HepG2 (cell line): Measurements from ENCODE around the gene SPHK2. TPM values are rescaled to one million over a fixed set of nuclear protein-coding genes. Genes with fewer than 3 reads are reported as not detected.
A peak's percentile ranks its signal among the peaks of the same experiment; 100 is the strongest.

ENCODE experiments used
- BCL6 ChIP-seq: IDR thresholded peaks from 2 replicates; pipeline ENCODE4 v1.6.1; 2016; ENCODE audit warnings: missing genetic modification reagents, missing compliant biosample characterization
- NR2C2 ChIP-seq: sonication (generic); formaldehyde crosslinking; IDR thresholded peaks from 2 replicates; pipeline ENCODE4 v1.4.0; 2020; ENCODE audit warnings: missing genetic modification reagents, mild to moderate bottlenecking, moderate library complexity, borderline replicate concordance
- SCMH1 ChIP-seq: sonication (generic); formaldehyde crosslinking; IDR thresholded peaks from 2 replicates; pipeline ENCODE4 v1.9.0; 2021; ENCODE audit warnings: missing genetic modification reagents, mild to moderate bottlenecking, borderline replicate concordance
- TEAD3 ChIP-seq: optimal IDR thresholded peaks from 2 replicates; pipeline ENCODE3; 2016; ENCODE audit warnings: borderline replicate concordance
- ZIK1 ChIP-seq: sonication (generic); formaldehyde crosslinking; IDR thresholded peaks from 2 replicates; pipeline ENCODE4 v1.5.0; 2020; ENCODE audit warnings: mild to moderate bottlenecking, low read depth, missing genetic modification reagents, borderline replicate concordance
- ZNF138 ChIP-seq: sonication (generic); formaldehyde crosslinking; IDR thresholded peaks from 2 replicates; pipeline ENCODE4 v1.5.0; 2020; ENCODE audit warnings: mild to moderate bottlenecking, low read depth, missing genetic modification reagents
- ZNF292 ChIP-seq: sonication (generic); formaldehyde crosslinking; IDR thresholded peaks from 2 replicates; pipeline ENCODE4 v1.8.1; 2022; ENCODE audit warnings: mild to moderate bottlenecking, low read depth, missing genetic modification reagents, borderline replicate concordance
- ZNF460 ChIP-seq: sonication (generic); formaldehyde crosslinking; IDR thresholded peaks from 2 replicates; pipeline ENCODE4 v1.5.1; 2020; ENCODE audit warnings: missing genetic modification reagents, mild to moderate bottlenecking, borderline replicate concordance
- ZNF720 ChIP-seq: sonication (generic); formaldehyde crosslinking; IDR thresholded peaks from 2 replicates; pipeline ENCODE4 v1.4.0; 2020; ENCODE audit warnings: missing genetic modification reagents
- ZNF782 ChIP-seq: sonication (generic); formaldehyde crosslinking; IDR thresholded peaks from 2 replicates; pipeline ENCODE4 v1.4.0; 2020; ENCODE audit warnings: missing genetic modification reagents, mild to moderate bottlenecking, borderline replicate concordance
- polyA plus RNA-seq, 8 experiments: library from polyadenylated mRNA; depleted of rRNA in 3 of 8; stranded (reverse) in 7 of 8; unstranded in 1 of 8; fragments of >200 nt; fragmentation: Illumina TruSeq in 4 of 8; extraction: Trizol in 4 of 8; gene quantifications; 2 replicates each; pipeline versions ENCODE4 v1.2.1 to v1.2.3, GENCODE V29; 2011 to 2016; ENCODE audit warnings: low read depth in 4 of 8, missing spikeins in 1 of 8, mixed read lengths in 1 of 8; ENCODE audit not compliant: insufficient read depth in 1 of 8
- total RNA-seq, 5 experiments: library from RNA; depleted of rRNA; stranded (reverse); fragments of >200 nt; fragmentation: Illumina TruSeq; extraction: Trizol; gene quantifications; 2 replicates each; pipeline ENCODE4 v1.2.3, GENCODE V29; 2016; ENCODE audit warnings: low read depth in 1 of 5
- TF ChIP-seq, protein P1 (sequence below): sonication (generic); formaldehyde crosslinking; IDR thresholded peaks from 2 replicates; pipeline ENCODE4 v1.4.0; 2020; ENCODE audit warnings: mild to moderate bottlenecking, missing genetic modification reagents
- TF ChIP-seq, protein P2 (sequence below): sonication (generic); formaldehyde crosslinking; IDR thresholded peaks from 2 replicates; pipeline ENCODE4 v1.8.0; 2022; ENCODE audit warnings: low read depth, missing genetic modification reagents
- TF ChIP-seq, protein P3 (sequence below): sonication (generic); formaldehyde crosslinking; IDR thresholded peaks from 2 replicates; pipeline ENCODE4 v1.4.0; 2020; ENCODE audit warnings: missing genetic modification reagents
- TF ChIP-seq, protein P4 (sequence below): sonication (generic); formaldehyde crosslinking; IDR thresholded peaks from 2 replicates; pipeline ENCODE4 v1.4.0; 2020; ENCODE audit warnings: missing genetic modification reagents

Gene SPHK2
- total and polyA plus RNA-seq, 2 of the 13 experiments (the other 11 are each of a cell fraction or from before 2014, with no cell fraction given), result 2.9 to 14.4 TPM

DNA sequence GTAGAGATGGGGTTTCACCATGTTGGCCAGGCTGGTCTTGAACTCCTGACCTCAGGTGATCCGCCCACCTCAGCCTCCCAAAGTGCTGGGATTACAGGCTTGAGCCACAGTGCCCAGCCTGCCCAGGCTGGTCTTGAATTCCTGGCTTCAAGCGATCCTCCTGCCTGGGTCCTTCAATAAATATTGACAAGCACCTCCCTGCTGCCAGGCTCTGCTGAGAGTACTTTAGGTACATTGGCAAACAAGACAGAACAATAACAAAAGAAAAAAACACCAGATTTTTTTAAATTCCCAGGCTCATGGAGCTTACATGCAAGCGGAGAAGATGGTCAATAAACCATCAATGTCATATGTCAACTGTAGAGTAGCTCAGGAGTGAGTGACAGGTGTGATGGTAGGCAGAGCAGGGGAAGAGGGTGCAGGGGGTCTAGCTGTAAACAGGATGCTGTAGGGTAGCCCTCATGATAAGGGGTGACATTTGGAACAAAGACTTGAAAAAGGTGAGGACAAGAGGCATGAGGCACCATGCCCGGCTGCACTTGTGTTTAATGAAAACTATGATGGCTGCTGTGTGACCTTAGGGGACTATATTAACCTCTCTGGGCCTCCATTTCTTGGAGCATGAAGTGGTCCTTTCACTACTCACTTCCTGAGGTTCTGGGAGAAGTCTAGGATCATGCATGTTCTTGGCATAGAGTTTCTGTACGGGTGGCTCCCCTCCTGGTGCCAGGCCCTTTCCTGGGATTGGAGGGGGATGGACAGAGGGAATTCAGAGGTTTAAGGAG, 47.7 kb upstream of the SPHK2 start (continued):
- TF ChIP-seq, protein P1, sequence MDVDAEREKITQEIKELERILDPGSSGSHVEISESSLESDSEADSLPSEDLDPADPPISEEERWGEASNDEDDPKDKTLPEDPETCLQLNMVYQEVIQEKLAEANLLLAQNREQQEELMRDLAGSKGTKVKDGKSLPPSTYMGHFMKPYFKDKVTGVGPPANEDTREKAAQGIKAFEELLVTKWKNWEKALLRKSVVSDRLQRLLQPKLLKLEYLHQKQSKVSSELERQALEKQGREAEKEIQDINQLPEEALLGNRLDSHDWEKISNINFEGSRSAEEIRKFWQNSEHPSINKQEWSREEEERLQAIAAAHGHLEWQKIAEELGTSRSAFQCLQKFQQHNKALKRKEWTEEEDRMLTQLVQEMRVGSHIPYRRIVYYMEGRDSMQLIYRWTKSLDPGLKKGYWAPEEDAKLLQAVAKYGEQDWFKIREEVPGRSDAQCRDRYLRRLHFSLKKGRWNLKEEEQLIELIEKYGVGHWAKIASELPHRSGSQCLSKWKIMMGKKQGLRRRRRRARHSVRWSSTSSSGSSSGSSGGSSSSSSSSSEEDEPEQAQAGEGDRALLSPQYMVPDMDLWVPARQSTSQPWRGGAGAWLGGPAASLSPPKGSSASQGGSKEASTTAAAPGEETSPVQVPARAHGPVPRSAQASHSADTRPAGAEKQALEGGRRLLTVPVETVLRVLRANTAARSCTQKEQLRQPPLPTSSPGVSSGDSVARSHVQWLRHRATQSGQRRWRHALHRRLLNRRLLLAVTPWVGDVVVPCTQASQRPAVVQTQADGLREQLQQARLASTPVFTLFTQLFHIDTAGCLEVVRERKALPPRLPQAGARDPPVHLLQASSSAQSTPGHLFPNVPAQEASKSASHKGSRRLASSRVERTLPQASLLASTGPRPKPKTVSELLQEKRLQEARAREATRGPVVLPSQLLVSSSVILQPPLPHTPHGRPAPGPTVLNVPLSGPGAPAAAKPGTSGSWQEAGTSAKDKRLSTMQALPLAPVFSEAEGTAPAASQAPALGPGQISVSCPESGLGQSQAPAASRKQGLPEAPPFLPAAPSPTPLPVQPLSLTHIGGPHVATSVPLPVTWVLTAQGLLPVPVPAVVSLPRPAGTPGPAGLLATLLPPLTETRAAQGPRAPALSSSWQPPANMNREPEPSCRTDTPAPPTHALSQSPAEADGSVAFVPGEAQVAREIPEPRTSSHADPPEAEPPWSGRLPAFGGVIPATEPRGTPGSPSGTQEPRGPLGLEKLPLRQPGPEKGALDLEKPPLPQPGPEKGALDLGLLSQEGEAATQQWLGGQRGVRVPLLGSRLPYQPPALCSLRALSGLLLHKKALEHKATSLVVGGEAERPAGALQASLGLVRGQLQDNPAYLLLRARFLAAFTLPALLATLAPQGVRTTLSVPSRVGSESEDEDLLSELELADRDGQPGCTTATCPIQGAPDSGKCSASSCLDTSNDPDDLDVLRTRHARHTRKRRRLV (CRISPR knock-in tag), result no peak
- TF ChIP-seq, protein P2, sequence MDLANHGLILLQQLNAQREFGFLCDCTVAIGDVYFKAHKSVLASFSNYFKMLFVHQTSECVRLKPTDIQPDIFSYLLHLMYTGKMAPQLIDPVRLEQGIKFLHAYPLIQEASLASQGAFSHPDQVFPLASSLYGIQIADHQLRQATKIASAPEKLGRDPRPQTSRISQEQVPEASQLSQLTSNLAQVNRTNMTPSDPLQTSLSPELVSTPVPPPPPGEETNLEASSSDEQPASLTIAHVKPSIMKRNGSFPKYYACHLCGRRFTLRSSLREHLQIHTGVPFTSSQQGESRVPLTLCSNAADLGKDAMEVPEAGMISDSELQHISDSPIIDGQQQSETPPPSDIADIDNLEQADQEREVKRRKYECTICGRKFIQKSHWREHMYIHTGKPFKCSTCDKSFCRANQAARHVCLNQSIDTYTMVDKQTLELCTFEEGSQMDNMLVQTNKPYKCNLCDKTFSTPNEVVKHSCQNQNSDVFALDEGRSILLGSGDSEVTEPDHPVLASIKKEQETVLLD (CRISPR knock-in tag), result no peak
- no peak for TF ChIP-seq ZNF138 (CRISPR knock-in tag)
- no peak for TF ChIP-seq ZNF782 (CRISPR knock-in tag)
- TF ChIP-seq ZIK1 (CRISPR knock-in tag), result no peak
- TF ChIP-seq TEAD3, result peak; percentile 45
- TF ChIP-seq, protein P3, sequence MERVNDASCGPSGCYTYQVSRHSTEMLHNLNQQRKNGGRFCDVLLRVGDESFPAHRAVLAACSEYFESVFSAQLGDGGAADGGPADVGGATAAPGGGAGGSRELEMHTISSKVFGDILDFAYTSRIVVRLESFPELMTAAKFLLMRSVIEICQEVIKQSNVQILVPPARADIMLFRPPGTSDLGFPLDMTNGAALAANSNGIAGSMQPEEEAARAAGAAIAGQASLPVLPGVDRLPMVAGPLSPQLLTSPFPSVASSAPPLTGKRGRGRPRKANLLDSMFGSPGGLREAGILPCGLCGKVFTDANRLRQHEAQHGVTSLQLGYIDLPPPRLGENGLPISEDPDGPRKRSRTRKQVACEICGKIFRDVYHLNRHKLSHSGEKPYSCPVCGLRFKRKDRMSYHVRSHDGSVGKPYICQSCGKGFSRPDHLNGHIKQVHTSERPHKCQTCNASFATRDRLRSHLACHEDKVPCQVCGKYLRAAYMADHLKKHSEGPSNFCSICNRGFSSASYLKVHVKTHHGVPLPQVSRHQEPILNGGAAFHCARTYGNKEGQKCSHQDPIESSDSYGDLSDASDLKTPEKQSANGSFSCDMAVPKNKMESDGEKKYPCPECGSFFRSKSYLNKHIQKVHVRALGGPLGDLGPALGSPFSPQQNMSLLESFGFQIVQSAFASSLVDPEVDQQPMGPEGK (CRISPR knock-in tag), result peak; percentile 6; the same call in 1 of the 2 replicates
- TF ChIP-seq ZNF292 (CRISPR knock-in tag), result no peak
- TF ChIP-seq BCL6 (CRISPR knock-in tag), result 0 out of 2 replicates have a peak, but pooled peaks have one; percentile 21
- TF ChIP-seq SCMH1 (CRISPR knock-in tag), result no peak
- no peak for TF ChIP-seq NR2C2 (CRISPR knock-in tag)
- TF ChIP-seq ZNF460, result no peak
- TF ChIP-seq, protein P4, sequence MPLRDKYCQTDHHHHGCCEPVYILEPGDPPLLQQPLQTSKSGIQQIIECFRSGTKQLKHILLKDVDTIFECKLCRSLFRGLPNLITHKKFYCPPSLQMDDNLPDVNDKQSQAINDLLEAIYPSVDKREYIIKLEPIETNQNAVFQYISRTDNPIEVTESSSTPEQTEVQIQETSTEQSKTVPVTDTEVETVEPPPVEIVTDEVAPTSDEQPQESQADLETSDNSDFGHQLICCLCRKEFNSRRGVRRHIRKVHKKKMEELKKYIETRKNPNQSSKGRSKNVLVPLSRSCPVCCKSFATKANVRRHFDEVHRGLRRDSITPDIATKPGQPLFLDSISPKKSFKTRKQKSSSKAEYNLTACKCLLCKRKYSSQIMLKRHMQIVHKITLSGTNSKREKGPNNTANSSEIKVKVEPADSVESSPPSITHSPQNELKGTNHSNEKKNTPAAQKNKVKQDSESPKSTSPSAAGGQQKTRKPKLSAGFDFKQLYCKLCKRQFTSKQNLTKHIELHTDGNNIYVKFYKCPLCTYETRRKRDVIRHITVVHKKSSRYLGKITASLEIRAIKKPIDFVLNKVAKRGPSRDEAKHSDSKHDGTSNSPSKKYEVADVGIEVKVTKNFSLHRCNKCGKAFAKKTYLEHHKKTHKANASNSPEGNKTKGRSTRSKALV (CRISPR knock-in tag), result no peak
- TF ChIP-seq ZNF720 (CRISPR knock-in tag), result no peak
